HG03045 (cell line): ENCODE measurements around the gene URAD.
"Not testable (repeated sequence)": the region's sequence is repeated elsewhere in the genome, so short reads cannot be mapped to it uniquely, and the experiment has no call there.

Source experiments
- ATAC-seq: cut with Tn5 transposase; IDR thresholded peaks from one replicate; pipeline ENCODE4 v1.9.1; 2021; ENCODE audit warnings: mild to moderate bottlenecking, moderate library complexity; ENCODE audit not compliant: unreplicated experiment

URAD gene

GRCh38 chr13:27971776-27972477 lies 16.6 kb downstream of the URAD start:
- ATAC-seq: no peak

- ATAC-seq: no peak
Measured at GRCh38 chr13:27971236-27971645, 17.3 kb downstream of the URAD start.

- ATAC-seq: no peak
Measured at GRCh38 chr13:27970382-27971235, 17.9 kb downstream of the URAD start.

- no peak for ATAC-seq
Measured at GRCh38 chr13:27969866-27970229, 18.6 kb downstream of the URAD start.

GRCh38 chr13:27969082-27969865 lies 19.2 kb downstream of the URAD start, which contains the start of gene CDX2:
Gene CDX2 (minus strand): TSS chr13:27969315. CDS start chr13:27969006, 309 bp downstream.
- no peak for ATAC-seq

GRCh38 chr13:27968316-27969081 lies 20.0 kb downstream of the URAD start:
- ATAC-seq: no peak

DNA sequence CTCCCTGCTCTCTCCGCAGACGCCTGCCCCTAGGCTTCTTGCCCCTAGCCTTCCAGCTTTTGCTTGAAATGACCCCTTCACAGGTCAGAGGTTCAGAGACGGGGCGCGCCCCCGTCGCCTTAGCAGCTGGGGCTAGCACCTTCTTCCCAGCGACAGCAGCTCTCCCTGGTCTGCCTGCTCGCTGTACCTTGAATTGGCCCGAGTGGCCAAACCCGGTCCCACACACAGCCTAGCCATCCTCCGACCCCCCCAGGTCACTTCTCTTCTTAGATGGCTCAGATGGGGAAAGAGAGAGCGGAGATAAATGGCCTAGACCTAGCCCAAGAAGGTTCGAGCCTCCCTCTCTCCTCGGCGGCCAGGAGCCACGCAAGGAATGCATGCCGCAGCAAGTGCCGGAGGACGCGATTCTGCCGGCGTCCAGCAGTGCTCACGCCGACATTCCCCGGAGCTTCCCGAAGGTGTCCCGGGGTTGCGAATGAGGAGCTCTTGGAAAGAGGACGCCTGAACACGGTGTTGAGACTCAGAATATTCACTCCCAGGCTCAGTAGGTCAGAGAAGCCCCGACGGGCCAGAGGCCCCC lies 20.7 kb downstream of the URAD start:
- ATAC-seq: no peak

GRCh38 chr13:27967203-27967735 lies 21.2 kb downstream of the URAD start:
- ATAC-seq: no peak

DNA sequence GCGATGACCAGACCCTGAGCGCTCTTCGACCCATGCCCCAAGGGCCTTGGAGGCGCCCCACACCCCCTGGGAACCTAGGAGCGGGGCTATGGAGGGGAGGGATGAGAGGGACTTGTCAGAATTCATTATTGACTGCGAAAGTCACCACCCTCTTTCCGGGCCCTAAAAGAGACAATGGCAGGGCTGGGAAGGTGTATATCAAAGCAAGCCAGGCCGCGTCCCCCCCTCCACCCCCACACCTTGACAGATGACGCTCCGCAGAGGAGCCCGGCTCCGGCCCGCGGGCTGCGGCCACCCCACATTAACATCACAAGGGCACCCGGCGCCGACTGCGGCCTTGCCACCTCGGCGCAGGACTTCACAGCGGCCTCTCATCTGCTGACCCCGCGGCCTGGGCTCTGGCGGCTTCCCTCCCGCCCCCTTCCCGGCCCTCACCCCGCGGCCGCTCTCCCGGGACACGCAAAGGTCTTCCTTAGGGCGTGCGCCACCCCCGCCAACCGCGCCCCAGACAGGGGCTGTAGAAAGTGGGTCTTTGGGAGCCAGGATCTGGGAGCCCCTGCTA lies 21.8 kb downstream of the URAD start:
- ATAC-seq: no peak

- no peak for ATAC-seq
Measured at GRCh38 chr13:27965740-27966640, 22.5 kb downstream of the URAD start.

DNA sequence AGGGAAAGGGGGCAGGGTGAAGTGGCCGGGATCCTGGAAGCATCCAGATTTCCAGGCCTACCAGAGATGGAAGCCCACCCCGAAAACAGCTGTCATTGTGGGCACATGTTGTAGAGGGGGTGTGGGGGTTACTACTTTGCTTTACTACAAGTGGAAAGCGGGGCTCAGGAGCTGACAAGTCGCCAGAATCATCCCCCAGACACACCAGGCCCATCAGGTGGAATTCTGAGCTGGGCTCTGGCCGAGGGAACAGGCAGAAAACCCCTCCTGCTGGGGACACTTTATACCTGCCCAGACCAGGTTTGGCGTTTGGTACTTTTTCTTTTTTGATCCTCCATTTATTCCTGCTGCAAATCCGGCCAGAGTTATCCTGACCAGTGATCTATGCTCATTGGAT lies 23.2 kb downstream of the URAD start:
- no peak for ATAC-seq

DNA sequence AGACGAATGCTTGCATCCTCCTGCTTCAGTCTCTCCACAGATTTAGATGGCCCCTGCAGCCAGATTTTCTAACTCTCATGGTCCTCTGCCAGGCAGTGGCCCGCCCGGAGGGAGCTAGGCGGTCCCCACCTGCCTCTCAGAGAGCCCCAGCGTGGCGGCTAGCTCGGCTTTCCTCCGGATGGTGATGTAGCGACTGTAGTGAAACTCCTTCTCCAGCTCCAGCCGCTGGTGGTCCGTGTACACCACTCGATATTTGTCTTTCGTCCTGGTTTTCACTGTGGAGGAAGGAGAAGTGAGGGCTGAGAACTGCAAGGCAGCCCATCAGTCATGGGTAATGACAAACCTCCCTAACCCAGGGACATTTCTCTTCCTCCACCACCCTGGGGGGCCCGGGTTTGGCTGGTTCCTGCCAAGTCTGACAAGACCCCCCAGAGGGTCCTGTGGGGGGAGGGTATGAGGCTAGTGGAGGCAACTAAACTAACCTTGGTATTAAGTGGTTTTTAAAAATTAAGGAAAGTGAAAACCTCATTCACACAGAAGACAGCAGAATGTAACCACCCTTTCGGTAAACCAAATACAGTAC lies 23.7 kb downstream of the URAD start:
- no peak for ATAC-seq

GRCh38 chr13:27964206-27964605 lies 24.3 kb downstream of the URAD start:
- not testable (repeated sequence) for ATAC-seq

DNA sequence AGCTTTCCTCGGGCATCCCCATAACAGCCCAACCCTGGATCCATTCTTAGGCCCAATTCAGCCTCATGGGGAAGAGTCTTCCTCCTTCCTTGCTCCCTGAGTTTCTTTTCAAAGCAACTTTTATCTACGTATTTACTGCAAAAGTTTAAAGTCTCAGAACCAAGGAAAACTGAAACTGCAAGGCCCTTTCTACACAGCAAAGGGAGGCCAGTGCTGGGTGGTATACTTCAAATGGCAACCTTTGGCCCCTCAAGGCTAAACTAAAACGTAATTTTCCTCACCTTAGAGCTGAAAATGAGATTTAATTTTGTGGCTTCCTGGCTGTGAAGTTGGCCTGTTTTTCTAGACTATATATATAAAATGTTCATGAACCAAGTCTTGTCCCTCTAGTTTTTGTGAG lies 25.0 kb downstream of the URAD start:
- ATAC-seq: no peak

DNA sequence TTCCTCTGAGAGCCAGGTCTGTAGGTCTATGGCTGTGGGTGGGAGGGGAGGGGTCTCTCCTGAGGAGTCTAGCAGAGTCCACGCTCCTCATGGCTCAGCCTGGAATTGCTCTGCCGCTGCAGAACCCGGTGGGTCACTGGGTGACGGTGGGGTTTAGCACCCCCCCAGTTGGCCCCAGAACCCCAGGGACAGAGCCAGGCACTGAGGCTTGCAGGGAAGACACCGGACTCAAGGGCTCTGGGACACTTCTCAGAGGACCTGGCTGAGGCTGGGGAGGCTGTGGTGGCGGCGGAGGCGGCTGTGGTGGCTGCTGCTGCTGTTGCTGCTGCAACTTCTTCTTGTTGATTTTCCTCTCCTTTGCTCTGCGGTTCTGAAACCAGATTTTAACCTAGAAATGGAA lies 25.5 kb downstream of the URAD start:
- ATAC-seq: no peak

DNA sequence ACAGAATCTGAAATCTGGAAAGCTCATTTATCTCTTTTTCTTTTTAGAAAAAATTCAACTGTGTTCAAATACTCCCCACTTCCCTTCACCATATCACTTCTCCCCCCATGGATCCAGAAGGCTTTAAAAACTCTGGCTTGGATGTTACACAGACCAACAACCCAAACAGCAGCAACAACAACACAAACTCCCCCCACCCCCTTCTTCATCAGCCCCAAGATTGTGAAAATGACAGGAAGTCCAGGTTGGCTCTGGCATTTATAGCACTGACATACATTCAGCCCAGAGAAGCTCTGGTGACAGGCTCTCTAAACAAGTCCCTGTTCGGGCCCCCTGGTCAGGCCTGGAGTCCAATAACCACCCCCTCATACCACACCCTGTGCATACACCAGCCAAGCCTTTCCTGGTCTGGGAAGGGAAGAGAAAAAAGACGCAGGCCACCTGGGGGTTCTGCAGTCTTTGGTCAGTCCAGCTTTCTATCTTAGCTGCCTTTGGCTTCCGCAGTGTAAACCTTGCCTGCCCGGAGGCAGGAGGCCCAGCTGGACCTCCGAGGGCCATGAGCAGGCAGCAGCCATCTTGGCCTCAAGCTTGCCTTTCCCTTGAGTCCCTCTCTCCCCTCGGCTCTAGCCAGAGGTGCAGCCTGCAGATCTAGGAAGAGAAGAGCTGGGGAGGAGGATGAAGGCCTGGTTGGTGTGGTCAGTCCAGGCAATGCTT lies 26.2 kb downstream of the URAD start:
- no peak for ATAC-seq

- no peak for ATAC-seq
Measured at GRCh38 chr13:27961227-27962085, 27.0 kb downstream of the URAD start.
